ENCODE results near the gene XPC.

The XPC gene

DNA sequence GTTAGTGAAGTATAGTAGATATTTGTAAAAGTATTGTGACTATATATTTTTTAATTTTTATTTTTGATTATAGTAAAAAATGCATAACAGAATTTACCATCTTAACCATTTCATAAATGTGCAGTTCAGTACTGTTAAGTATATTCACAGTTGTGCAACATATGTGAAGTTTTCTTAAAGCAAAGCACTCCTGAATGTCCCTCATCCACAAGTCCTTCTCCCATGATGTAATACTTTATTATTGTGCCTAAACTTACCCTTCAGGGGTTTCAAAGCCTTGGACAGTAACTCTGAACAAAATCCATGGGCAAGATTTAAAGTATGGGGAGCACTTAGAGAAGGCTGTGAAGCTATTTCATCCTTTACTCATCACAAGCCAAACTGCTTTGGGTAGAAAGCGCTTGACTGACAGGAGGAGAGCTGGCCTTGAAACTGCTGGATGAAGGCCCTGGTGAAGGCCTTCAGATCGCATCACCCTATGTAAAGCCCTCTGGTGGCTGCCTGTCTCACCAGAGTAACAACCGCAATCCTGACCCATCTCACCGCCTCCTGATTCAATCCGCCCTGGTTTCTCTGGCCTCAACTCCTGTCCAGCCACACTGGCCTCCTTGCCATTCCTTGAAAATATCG, 28.3 kb upstream of the XPC start:
- no peak for DNase-seq (ENCODE audit: low read depth)

DNA sequence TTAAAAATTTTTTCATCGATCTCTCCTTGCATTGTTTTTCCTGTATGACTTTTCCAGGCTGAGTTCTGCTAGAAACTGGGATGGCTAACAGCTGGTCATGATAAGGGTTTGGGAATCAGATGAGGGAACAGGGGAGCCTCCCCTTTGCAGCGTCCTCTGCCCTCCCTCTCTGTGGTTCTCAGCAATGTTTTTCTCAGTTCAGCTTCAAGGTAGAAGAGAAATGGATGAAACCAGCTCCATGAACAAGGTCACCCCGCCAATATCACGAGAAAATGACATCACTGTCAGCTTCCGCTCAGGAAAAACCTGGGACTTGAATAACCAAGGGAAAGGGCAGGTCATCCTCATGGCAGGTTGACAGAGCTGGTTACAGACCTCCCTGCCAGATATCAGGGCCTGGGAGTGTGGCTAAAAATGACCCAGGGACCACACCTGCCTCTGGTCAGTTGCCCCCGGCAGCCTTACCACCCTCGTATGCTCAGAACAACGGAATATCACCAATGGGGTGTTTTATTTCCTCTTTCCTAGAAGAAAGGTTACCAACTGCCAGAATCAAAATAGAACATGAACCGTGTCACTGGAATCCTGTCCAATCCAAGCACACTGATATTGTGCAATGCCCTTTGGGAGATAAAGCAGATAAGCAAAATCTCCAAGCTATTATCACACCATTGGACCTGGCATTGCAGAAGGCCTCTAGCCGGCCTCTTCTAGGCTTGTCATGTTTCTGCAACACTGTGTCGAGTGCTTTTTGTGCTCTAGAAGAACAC, 26.3 kb upstream of the XPC start:
- DNase-seq (ENCODE audit: low read depth) = no peak

DNA sequence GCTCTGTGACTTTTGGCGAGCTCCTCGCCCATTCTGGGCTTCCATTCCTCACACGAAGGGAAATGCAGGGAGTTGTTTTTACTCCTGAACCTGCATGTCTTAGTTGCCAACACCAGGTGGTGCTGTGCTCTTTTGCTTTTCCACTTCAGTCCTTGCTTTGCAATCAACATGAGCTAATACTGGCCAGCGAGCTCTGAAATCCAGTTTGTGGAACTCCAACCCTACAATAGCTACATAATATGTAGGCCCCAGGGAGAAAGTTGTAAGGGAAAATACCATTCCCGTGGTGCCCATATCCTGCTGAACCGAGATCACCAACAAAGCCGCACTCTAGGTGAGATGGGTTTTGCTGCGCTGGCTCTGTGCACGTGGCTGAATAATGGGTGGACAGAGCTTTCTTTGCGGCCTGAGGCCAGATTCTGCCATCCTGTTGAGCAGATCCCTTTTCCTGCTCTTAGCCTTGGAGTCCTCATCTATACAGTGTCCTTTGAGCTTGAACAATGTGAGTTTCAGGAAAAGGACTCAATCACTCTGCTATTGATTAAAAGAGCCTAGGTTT, 25.2 kb upstream of the XPC start:
- DNase-seq (ENCODE audit: low read depth) = peak; percentile 42

DNA sequence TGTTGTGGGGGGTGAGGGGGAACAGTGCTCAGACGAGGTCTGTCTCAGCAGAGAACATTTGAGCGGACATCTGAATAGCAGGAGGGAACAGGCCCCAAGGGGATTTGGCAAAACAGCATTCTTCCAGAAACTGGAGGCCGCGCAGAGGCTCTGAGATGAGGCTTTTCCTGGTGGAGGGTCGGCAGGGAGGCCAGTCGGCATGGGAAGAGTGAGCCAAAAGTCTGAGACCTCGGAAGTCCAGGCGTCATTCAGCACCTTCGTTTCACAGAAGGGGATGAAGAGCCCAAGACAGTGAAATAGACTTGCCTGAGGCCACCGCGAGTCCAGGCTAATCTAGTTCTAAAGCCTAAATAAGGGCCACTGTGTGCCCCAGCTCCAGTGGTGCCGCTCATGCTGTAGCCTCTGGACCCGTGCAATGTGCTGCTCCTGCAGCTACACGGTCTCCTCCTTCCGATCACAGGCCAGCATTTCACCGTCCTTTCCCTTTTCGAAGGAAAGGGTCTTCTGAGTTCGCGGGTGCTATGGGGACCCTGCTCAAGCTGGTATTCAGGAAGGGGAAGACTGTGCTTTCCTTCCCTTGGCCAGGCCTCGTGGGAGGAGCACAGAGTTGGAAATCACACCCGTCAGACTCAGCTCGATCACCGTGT, 24.6 kb upstream of the XPC start:
- no peak for DNase-seq (ENCODE audit: low read depth)

DNA sequence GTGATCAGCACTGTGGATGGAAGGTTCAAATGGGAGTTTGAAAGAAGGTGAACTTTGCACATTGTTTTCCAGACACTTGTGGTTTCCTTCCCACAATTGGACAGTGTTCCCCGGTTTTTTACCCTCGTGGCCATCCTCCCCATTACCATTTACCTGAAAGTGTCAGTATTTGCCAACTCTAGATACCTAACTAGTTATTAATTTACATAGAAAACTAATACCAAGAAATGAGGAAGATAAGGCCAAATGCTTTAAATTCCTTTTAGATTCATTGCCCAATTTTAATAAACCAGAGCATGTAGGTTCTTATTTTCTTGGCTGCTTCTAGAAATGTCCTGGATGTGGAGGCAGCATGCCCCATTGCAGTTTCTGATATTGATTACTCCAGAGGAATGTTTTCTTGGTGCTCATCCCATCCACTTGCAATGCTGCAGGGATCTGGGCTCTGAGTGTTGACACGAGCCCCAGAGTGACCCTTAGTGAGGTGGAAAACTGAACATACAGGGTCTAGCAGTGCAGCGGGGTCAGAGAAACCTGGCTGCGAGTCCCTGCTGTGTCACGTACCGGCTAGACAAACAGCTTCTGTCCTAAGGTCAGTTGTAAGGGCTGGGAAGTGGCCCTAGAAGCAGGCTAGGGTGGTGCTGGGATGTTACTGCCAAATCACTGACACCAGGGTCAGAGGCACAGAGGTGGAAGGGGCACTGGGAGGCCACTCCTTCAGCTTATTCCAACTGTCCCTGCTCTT, 23.7 kb upstream of the XPC start:
- DNase-seq (ENCODE audit: low read depth) = no peak

DNA sequence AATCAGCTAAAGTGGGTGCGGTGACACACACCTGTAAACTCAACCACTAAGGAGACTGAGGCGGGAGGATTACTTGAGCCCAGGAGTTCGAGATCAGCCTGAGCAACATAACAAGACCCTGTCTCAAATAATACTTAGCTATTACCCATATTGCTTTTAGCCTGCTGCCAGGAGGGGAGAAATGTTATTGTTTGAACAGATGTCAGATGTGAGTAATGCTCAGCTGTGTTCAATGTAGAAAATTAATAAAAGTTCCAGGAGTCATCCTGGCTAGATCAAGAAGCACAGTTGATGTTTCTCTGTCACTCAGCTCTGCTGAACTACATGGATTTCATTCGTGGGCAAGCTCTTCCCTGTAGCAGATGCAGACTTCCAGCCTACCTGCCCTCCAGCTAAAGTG, 22.4 kb upstream of the XPC start:
- no peak for DNase-seq (ENCODE audit: low read depth)

DNA sequence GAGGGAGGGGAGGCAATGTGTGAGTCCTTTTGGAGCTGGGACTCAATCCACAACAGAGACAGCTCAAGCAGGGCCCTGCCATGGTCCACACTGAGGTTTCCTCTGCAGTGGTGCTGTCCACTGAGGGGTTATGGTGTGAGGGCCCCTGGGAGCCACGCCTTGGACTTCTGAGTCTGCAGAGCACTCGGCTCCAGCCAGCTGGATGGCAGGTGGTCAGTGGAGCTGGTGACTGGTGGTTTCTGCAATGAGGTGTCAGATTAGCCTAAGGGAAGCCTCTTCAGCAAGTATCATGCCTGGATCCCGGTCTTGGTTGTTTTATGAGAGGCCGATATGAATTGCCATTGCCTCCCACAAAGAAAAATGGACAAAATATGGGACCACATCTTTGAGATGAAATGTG, 21.9 kb upstream of the XPC start:
- DNase-seq (ENCODE audit: low read depth) = no peak

DNA sequence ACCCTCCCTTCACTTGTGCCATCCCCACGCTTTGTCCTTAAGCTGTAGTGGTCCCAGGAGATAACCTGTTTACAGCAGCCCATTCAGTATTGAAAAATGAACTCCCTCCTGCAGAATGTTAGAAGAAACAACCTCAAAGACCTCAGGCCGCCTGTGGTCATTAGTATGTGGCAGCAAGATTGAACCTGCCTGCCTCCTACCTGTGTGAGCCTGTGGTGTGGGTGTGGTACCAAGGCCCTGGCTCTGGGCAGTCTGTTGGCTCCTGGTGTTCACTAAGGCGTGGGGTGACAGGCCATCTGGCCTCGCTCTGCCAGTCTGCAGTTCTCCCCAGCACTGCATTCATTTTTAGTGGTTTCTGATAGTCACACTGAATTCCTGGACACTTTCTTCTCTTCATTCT, 21.2 kb upstream of the XPC start:
- no peak for DNase-seq (ENCODE audit: low read depth)

DNA sequence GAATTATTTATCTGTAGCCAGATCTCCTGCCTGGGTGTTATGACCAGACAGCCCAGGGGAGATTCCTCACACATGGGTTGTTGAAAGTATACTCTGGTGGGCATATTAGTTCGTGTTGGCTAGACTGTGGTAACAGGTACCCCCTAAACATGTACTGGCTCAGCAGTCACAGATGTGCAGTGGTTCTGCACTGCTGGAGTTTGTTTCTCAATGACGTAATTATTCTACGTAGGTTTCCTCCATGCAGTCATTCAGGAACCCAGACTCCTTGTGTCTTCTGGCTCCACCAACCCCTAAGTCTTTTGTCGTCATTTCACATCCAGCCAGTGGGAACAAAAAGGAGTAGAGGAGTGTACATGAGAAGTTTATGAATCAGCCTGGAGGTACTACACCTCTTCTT, 16.5 kb upstream of the XPC start:
- no peak for DNase-seq (ENCODE audit: low read depth)

DNA sequence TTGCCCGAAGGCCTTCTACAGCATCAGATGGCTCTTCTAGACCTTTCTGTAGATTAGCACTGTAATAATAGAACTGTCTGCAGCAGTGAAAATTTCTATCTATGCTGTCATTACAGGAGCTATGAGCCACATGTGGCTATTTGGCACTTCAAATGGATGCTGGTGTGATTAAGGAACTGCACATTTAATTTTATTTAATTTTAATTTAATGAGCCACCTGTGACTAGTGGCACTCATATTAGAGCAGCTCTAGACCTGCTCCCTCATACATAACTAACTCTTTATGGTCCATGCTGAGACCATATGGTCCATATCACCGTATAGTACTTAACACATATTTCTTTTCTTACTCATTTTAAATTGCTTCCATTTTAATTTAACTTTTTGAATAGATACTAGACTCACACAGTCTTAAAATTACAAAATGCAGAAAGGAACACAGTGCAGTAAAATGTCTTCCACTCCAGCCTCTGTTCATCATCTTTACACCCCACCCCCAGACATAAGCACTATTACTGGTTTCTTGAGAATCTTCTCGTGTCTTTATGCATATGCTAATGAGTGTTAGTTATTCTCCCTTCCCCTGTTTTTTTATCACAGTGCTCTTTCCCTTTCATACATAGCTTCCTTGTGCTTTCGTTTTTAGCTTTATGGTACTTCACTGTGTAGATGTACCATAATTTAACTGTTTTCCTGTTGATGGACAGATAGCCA, 9.8 kb upstream of the XPC start:
- no peak for DNase-seq (ENCODE audit: low read depth)

DNA sequence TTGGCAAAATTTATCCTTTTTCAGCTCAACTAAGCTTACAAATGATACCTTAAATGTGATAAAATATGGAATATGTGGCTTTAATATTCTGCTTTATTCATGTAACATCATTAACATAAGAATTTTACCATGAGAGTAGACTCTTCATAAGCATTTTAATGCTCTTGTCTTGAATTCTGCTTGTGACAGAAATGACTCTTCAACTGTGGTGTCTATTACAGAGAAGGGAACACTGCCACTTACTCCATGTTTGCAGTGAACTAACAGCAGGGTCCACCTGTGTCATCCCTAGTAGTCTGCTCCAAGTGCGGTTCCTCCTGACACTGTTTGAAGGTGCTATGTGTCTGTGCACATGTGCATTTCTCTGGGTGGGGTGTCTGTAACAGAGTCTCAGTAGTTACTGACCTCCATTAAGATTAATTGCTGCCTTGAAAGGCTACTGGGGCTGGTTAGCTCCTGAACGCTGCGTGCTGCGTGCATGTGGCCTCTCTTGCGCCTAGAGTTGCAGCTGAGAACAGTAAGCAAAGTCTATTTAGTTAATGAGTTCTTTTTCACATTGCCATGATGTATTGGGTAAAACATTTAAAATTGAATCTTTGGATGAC, 8.6 kb upstream of the XPC start:
- no peak for DNase-seq (ENCODE audit: low read depth)

DNA sequence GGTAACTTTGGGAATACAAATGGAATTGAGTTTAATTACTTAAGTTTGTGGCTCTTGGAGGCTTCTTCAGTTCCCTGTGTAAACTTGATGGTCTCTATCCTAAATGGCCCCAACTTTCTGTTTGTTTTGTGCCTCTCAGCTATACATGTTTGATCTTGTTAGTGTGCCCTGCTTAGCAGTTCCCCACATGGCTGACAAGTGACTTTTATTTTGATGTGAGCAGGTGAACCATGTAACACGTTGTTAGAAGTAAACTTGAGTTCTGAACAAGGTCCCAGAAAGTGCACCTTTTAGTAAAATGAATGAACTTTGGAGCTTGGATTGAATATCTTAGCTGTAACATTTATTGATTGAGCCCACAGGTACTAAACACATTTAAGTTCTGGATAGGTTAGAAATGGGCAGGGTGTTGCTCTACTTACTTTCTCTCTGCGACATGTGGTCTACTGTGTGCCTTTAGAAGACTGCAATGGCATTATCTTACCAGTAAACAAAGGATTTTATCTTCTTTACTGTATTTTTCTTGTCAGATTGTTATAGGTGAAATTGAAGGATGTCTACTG, 4.7 kb upstream of the XPC start:
- no peak for DNase-seq (ENCODE audit: low read depth)

DNA sequence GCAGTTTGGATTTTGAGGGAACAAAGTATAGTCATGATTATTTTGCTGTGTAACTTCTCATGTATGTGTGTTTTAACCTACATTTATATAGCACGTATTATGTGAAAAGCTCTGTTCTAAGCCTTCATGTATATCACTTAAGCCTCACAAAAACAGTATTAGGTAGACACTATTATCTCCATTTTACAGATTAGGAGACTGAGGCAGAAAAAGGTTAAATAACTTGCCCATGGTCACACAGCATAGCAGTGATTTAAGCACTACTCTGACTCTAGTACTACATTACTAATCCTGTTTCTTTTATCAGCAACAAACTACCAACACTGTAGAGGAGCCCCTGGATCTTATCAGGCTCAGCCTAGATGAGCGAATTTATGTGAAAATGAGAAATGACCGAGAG, 2.9 kb upstream of the XPC start:
- no peak for DNase-seq (ENCODE audit: low read depth)

DNA sequence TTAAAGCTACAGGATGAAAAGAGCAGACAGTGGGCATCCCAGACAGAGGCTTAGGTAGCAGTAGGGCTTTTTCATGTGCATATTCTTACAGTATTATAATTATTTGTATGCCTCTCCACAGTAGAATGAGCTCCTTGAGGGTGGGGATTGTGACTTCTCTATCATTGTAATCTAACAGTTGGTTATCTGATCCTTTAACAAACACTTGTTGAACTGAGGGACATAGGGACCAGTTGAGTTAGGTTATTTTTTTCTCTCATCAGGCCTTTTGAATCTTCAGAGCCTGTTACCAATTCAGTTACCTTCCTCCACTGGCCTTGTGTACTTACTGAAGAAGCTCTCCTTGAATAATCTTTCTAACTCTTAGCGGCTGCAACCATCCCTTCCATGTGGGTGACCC, 1.4 kb upstream of the XPC start:
- DNase-seq (ENCODE audit: low read depth) = no peak

DNA sequence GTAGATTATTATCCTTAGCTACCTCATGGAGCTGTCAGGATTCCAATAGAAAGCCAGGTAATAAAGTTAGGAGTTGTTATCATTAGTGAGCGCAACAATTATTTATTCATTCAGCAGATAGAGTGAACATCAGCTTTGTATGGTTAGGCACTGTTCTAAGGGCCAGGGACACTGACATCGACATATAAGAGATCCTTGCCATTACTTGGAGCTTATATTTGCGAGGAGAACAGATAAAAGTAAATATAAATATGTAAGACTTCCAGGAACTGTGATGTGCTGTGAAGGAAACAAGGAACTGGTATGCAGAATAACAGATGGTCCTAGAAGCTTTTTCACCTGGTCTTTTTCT, 689 bp upstream of the XPC start:
- no peak for DNase-seq (ENCODE audit: low read depth)

DNA sequence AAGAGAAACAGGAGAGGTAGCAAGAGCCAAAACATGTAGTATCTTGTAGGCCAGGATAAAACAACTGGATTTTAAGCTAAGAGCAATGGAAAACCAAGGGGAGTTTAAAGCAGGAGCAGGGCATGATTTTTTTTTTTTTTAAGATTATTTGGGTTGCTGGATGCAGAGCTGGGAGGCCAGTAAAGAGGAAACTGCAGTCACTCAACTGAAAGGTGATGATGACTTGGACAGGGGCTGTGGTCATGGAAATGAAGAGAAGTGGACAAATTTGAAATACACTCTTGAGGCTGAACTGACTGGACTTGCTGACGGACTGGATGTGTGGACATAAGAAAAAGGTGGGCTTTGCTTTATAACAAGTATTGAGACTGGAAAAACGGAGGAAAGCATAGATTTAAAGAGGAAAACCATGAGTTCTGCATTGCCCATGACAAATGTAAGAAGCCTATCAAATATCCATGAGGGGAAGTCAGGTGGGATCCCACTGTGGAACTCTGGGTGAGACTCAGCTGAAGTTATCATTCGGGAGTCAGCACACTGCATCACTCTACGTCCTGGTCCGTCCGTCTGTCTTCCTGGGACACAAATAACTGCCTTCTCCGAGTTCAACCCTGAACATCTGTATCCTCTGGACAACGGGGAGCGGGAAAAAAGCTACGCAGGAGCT, 688 bp downstream of the XPC start:
- no peak for DNase-seq (ENCODE audit: low read depth)

DNA sequence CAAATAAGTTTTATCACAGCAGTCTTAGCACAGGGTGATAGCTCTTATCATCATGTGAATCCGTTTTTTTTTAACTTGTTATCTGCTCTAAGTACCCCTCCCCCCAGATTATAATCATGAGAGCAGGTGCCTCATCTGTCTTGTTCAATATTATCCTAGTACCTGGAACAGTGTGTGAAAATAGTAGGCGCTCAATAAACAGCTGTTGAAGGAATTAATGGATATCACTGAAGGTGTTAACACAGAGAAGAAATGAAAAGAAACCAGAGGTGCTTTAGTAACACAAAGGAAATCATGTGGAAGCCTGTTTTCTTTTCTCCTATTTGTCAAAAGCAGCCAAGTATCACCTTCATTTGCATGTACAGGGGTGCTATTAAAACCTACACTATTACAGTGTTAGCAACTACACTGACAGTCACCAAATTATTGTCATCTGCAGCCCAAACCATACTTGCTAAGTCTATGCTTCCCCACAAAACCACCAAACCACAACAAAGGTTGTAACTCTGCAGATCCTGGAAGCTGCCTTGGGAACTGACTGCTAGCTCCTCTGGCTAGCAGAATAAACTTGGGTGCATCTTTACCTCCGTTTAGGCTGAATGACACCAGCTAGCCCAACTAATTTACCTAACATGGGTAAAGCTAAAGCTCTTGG, 2.9 kb downstream of the XPC start:
- no peak for DNase-seq (ENCODE audit: low read depth)

DNA sequence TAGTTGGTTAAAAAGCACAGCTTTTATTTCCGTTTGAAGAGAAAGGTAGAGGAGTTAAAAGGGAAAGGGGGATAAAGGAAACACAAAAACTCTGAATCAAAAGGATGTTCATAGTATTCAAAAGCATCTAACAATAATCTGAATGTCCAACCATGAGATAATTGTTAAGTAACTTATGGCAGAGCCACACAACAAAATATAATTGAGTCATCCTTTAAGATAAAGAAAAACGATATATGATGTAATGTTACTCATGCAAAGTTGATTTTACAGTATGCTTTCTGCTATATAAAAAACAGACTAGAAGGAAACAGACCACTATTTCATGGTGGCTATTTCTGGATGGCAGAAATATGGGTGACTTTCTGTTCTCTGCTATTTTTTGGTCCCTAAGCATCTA, 3.9 kb downstream of the XPC start:
- DNase-seq (ENCODE audit: low read depth) = no peak

DNA sequence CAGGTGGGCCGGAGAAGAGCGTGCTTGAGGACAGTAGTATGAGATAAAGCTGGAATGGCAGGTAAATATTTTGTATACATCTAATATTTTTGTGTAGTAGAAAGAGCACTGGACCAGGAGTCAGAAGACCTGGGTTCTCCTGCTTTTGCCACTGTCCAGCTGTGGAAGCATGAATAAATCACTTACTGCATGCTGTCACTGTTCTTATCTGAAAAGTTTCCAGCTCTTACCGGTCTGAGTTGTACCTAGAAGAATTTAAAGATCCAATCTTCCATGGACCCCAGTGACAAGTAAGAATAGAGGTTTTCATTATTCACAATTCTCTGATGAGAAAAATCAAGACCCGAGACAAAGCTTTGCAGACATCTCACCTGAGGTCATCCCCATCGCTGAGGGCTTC, 5.9 kb downstream of the XPC start:
- DNase-seq (ENCODE audit: low read depth) = no peak

DNA sequence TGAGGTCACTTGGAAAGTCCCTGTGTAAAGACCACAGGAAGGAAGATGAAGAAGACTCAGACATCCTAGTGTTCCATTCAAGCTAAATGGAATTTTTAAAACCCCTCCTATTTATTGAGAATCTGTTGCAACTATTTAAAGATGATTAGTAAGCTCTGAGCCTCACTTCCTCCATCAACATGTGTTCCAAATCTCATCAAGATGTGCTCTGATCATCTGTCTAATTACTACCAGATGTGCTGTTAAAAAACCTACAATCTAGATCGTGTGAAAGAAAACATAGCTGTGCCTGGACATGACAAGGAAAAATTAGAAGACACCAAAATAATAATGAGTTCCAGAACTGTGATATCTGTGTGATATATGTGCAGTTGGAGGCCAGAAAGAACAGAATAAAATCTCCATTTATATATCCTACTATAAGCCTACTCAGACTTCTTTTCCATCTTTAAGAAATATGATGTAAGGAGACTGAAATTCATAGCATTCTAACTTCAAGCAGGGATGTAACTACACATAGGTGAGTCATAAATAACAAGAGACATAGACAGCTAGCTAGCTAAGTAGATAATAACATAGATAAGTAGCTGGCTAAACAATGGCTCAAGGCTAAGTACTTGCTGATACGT, 7.8 kb downstream of the XPC start:
- no peak for DNase-seq (ENCODE audit: low read depth)

Data from CMK (cell line).